CD14-positive monocyte (primary cell): Measurements from ENCODE around the gene PIP5K1B. TPM values are rescaled to one million over a fixed set of nuclear protein-coding genes. Genes with fewer than 3 reads are reported as not detected.

Source experiments
- DNase-seq, 3 donors: peaks; one replicate each; pipeline ENCODE4 v3.0.0-alpha.2; 2011 to 2022
- H2AFZ ChIP-seq: 2 replicates; pipeline ENCODE4 v1.6.0; 2012; ENCODE audit warnings: mild to moderate bottlenecking, low read depth, low read length, inconsistent platforms; ENCODE audit not compliant: insufficient read depth, poor library complexity, severe bottlenecking
- H3K27ac ChIP-seq, 2 donors: 1 replicate in 1 of 2; 2 replicates in 1 of 2; pipeline ENCODE4 v1.5.1; 2012 to 2013; ENCODE audit warnings: low read length in 2 of 2, control low read depth in 1 of 2, inconsistent platforms in 1 of 2, low read depth in 1 of 2, mild to moderate bottlenecking in 1 of 2
- H3K27me3 ChIP-seq, 2 donors: one replicate each; pipeline versions ENCODE4 v1.6.0 to v1.6.1; 2011 to 2013; ENCODE audit warnings: low read length in 2 of 2; ENCODE audit not compliant: control insufficient read depth in 2 of 2, insufficient read depth in 2 of 2
- H3K36me3 ChIP-seq, 2 donors: replicated peaks in 1 of 2; 1 replicate in 1 of 2; 2 replicates in 1 of 2; pipeline versions ENCODE4 v1.5.1 to v1.6.1; 2012 to 2013; ENCODE audit warnings: low read length in 2 of 2, control low read depth in 1 of 2, inconsistent platforms in 1 of 2, mild to moderate bottlenecking in 1 of 2; ENCODE audit not compliant: insufficient read depth in 2 of 2, control insufficient read depth in 1 of 2
- H3K4me1 ChIP-seq, 2 donors: 1 replicate in 1 of 2; 2 replicates in 1 of 2; pipeline versions ENCODE4 v1.5.1 to v1.6.1; 2012 to 2013; ENCODE audit warnings: low read length in 2 of 2, control low read depth in 1 of 2, inconsistent platforms in 1 of 2, mild to moderate bottlenecking in 1 of 2, moderate library complexity in 1 of 2; ENCODE audit not compliant: insufficient read depth in 2 of 2, control insufficient read depth in 1 of 2
- H3K4me2 ChIP-seq: replicated peaks from 2 replicates; pipeline ENCODE3; 2012; ENCODE audit warnings: low read length, moderate library complexity, mild to moderate bottlenecking; ENCODE audit not compliant: poor library complexity, severe bottlenecking; ENCODE audit errors: extremely low read depth
- H3K4me3 ChIP-seq, 3 experiments: fragments of 200-600 bp in 1 of 3; sonication (generic) in 1 of 3; replicated peaks in 1 of 3; 1 replicate in 2 of 3; 2 replicates in 1 of 3; pipeline ENCODE4 v1.5.1; 2011 to 2013; ENCODE audit warnings: low read length in 3 of 3, mild to moderate bottlenecking in 3 of 3, control low read depth in 2 of 3, low read depth in 2 of 3, inconsistent platforms in 1 of 3, moderate library complexity in 1 of 3
- H3K79me2 ChIP-seq: 2 replicates; pipeline ENCODE4 v1.6.0; 2012; ENCODE audit warnings: mild to moderate bottlenecking, control low read depth, inconsistent platforms, low read length, moderate library complexity; ENCODE audit not compliant: insufficient read depth
- H3K9ac ChIP-seq: 2 replicates; pipeline ENCODE4 v1.6.0; 2017; ENCODE audit warnings: low read length, mild to moderate bottlenecking; ENCODE audit not compliant: insufficient read depth, poor library complexity, severe bottlenecking
- H3K9me3 ChIP-seq, 2 donors: replicated peaks in 1 of 2; 1 replicate in 1 of 2; 2 replicates in 1 of 2; pipeline versions ENCODE4 v1.5.1 to v1.6.1; 2012 to 2013; ENCODE audit warnings: low read length in 2 of 2, control low read depth in 1 of 2; ENCODE audit not compliant: control insufficient read depth in 1 of 2, insufficient read depth in 1 of 2
- H4K20me1 ChIP-seq: 2 replicates; pipeline ENCODE4 v1.6.0; 2012; ENCODE audit warnings: mild to moderate bottlenecking, low read length, control low read depth, moderate library complexity; ENCODE audit not compliant: insufficient read depth
- H3K27ac Mint-ChIP-seq, 7 donors: one replicate each; pipeline ENCODE4 v1.8.0; 2020; ENCODE audit warnings: mild to moderate bottlenecking in 7 of 7, mixed read lengths in 7 of 7, moderate library complexity in 6 of 7, inconsistent platforms in 2 of 7
- H3K27me3 Mint-ChIP-seq, 3 donors: one replicate each; pipeline ENCODE4 v1.8.0; 2021 to 2022; ENCODE audit warnings: low read depth in 3 of 3, mild to moderate bottlenecking in 3 of 3, mixed read lengths in 3 of 3, moderate library complexity in 3 of 3, inconsistent platforms in 1 of 3
- H3K36me3 Mint-ChIP-seq, 2 donors: one replicate each; pipeline ENCODE4 v1.8.0; 2020; ENCODE audit warnings: mixed read lengths in 2 of 2, inconsistent platforms in 1 of 2, mild to moderate bottlenecking in 1 of 2
- H3K4me1 Mint-ChIP-seq: one replicate; pipeline ENCODE4 v1.8.0; 2020; ENCODE audit warnings: mild to moderate bottlenecking, mixed read lengths
- H3K4me3 Mint-ChIP-seq, 2 donors: one replicate each; pipeline ENCODE4 v1.8.0; 2020; ENCODE audit warnings: mild to moderate bottlenecking in 2 of 2, mixed read lengths in 2 of 2, moderate library complexity in 1 of 2
- H3K9me3 Mint-ChIP-seq, 7 donors: one replicate each; pipeline ENCODE4 v1.8.0; 2020 to 2022; ENCODE audit warnings: mixed read lengths in 7 of 7, mild to moderate bottlenecking in 6 of 7, moderate library complexity in 6 of 7, inconsistent platforms in 2 of 7
- WGBS: methylation state at CpG from one replicate; pipeline ENCODE4 v1.1.5; 2013; ENCODE audit warnings: missing lambda C conversion rate; ENCODE audit not compliant: insufficient coverage; 5-methylcytosine and 5-hydroxymethylcytosine counted together
- intact Hi-C, 2 donors: fragments of 100-400 bp; cut with micrococcal nuclease; formaldehyde crosslinking; loops; one replicate each; pipeline versions ENCODE4 v1.15.0 to v1.15.1; 2023
- polyA plus RNA-seq, 3 donors: library from polyadenylated mRNA; depleted of rRNA in 1 of 3; unstranded in 2 of 3; stranded (reverse) in 1 of 3; fragments of 300-500 nt in 2 of 3; fragments of >200 nt in 1 of 3; fragmentation: Illumina TruSeq in 2 of 3; gene quantifications; 1 replicate in 2 of 3; 2 replicates in 1 of 3; pipeline ENCODE4 v1.2.3, GENCODE V29; 2012 to 2021
- TF ChIP-seq, protein P1 (sequence below): fragments of 200-600 bp; IDR thresholded peaks from one replicate; pipeline ENCODE4 v1.8.0; 2022; ENCODE audit warnings: antibody characterized with exemption, mild to moderate bottlenecking

PIP5K1B gene
- polyA plus RNA-seq, 3 donors: 0.18 to 4.1 (median 0.87) TPM

DNA sequence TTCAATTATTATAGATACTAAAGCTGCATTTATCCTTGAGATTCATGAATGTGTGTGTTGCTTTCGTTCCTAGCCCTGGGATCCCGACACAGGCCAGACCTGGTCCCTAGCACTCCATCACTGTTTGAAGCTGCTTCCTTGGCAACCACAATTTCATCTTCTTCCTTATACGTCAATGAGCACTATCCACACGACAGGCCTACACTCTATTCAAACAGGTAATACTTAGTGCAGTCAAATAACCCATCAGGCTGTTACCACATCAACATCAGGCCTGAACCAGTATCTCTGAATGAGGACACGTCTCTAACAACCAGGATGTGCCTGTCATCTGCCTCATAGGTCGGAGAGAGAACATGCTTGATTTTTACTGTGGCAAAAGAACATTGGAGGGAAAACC lies 235.5 kb downstream of the PIP5K1B start:
- H3K4me3 ChIP-seq: no peak overlapping the region
- H3K4me1 ChIP-seq: no peaks in the 10 kb centered on the region
- no peaks in the 10 kb centered on the region for H4K20me1 ChIP-seq
- no peak for DNase-seq
- no peaks in the 10 kb centered on the region for H3K9me3 ChIP-seq
- no peak overlapping the region for H3K27ac ChIP-seq
- H3K9me3 Mint-ChIP-seq: no peaks in the 10 kb centered on the region
- H3K4me1 Mint-ChIP-seq: peaks cover 8% of the 10 kb centered on the region
- TF ChIP-seq, protein P1, sequence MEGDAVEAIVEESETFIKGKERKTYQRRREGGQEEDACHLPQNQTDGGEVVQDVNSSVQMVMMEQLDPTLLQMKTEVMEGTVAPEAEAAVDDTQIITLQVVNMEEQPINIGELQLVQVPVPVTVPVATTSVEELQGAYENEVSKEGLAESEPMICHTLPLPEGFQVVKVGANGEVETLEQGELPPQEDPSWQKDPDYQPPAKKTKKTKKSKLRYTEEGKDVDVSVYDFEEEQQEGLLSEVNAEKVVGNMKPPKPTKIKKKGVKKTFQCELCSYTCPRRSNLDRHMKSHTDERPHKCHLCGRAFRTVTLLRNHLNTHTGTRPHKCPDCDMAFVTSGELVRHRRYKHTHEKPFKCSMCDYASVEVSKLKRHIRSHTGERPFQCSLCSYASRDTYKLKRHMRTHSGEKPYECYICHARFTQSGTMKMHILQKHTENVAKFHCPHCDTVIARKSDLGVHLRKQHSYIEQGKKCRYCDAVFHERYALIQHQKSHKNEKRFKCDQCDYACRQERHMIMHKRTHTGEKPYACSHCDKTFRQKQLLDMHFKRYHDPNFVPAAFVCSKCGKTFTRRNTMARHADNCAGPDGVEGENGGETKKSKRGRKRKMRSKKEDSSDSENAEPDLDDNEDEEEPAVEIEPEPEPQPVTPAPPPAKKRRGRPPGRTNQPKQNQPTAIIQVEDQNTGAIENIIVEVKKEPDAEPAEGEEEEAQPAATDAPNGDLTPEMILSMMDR: no peak
- H3K36me3 Mint-ChIP-seq: peaks cover 28 to 33% of the 10 kb centered on the region in 2 donors
- no peak overlapping the region for H3K4me3 Mint-ChIP-seq
- no peak overlapping the region for H2AFZ ChIP-seq
- no peaks in the 10 kb centered on the region for H3K27me3 ChIP-seq
- H3K27me3 Mint-ChIP-seq: no peaks in the 10 kb centered on the region
- no peaks in the 10 kb centered on the region for H3K79me2 ChIP-seq
- intact Hi-C loops: no loop called here
- H3K27ac Mint-ChIP-seq: no peak overlapping the region
- H3K4me2 ChIP-seq: no peak overlapping the region
- 83% methylated on average over 3 of the region's 6 CpGs for WGBS
- no peak overlapping the region for H3K9ac ChIP-seq
- peaks cover 0 to 19% of the 10 kb centered on the region in 2 donors for H3K36me3 ChIP-seq

DNA sequence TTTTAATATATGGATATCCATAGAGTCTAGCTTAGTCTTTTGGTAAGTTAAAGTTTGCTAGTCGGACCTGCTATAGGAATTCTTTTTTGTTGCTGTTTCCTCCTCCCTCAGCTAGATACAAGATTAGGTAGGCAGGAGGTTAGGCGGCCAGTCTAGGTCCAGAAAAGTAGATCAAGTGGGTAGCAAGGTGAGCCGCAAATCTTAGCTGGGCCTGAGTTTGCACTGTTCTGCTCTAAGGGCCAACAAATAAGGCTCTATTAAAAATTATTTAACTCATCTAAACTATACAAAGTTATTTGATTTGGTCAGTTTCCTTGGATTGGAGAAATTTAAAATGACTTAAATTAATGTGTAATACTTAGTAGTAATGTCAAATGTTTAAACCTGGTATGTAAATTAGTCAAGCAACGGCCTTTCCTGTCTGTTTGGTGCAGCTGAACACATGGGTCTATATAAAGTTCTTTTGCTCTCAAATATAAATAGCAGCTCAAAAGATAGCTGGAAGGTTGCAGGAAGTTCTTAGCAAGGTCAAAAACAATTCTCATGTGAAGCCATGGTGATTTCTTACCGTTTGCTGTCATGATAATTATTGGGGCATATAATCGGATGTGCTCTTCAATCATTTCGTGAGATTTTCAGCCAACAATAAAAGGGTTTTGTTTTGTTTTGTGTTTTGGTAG lies 236.9 kb downstream of the PIP5K1B start:
- no peaks in the 10 kb centered on the region for H3K79me2 ChIP-seq
- H3K27ac Mint-ChIP-seq: no peak overlapping the region
- TF ChIP-seq, protein P1: no peak
- no peaks in the 10 kb centered on the region for H3K9me3 Mint-ChIP-seq
- H3K9me3 ChIP-seq: no peaks in the 10 kb centered on the region
- peaks cover 8% of the 10 kb centered on the region for H3K4me1 Mint-ChIP-seq
- no peak overlapping the region for H3K9ac ChIP-seq
- H3K27me3 ChIP-seq: no peaks in the 10 kb centered on the region
- no peak overlapping the region for H2AFZ ChIP-seq
- no peaks in the 10 kb centered on the region for H3K4me1 ChIP-seq
- no peak overlapping the region for H3K4me3 Mint-ChIP-seq
- H3K36me3 Mint-ChIP-seq: peaks cover 26 to 33% of the 10 kb centered on the region in 2 donors
- H3K36me3 ChIP-seq: peaks cover 0 to 12% of the 10 kb centered on the region in 2 donors
- intact Hi-C loops: no loop called here
- no peak overlapping the region for H3K27ac ChIP-seq
- no peak for DNase-seq
- WGBS: no CpG with 5 or more reads among the region's 7 CpGs
- H3K27me3 Mint-ChIP-seq: no peaks in the 10 kb centered on the region
- H3K4me2 ChIP-seq: no peak overlapping the region
- H3K4me3 ChIP-seq: no peak overlapping the region
- no peaks in the 10 kb centered on the region for H4K20me1 ChIP-seq
